Activated CD8-positive, alpha-beta memory T cell treated with anti-CD3 and anti-CD28 coated beads, Interleukin-2, amount 50 U/mL, for 1 hour (primary cell): ENCODE data around the gene ADGRD1.
"Not testable (repeated sequence)": the region's sequence is repeated elsewhere in the genome, so short reads cannot be mapped to it uniquely, and the experiment has no call there.

ENCODE experiments used
- DNase-seq: peaks from one replicate; pipeline ENCODE4 v3.0.0-alpha.2; 2020; ENCODE audit errors: extremely low read depth

Gene ADGRD1

DNA sequence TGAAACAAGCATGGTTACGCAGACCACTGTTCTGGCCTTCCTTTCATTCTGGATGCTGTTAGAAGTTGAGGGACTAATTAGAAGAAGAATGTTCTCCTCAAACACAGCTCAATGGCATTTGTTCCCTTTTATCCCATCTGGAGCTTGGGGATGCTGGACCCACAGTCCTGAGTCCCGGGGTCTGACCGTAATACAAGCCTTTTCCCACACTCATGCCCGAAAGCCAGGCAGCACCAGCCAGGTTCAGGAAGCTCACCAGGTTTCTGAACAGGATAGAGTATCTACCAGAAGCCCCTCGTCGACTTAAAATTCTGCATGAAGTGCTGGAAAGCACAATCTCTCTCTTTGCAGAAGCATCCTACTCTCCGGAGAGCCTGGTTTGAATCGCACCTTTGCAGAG, 165.6 kb downstream of the ADGRD1 start:
- not testable (repeated sequence) for DNase-seq

DNA sequence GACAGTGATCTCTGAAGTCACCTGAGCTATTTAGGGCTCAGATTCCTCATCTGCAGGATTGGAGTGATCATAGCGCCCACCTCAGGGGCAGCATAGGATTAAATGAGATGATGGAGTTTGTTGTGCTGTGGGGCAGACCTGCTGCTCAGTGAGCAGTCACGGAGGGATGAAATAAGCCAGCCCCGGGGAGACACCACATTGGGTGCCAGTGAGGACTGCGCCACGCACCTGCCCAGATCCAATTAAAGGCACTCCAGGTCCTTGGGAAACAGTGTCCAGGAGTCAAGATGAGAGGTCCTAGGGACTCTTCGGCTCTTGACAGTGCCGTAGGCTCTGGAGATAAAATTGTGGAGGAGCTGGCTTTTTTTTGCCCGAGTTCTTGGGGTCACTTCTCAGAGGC, 166.2 kb downstream of the ADGRD1 start:
- no peak for DNase-seq

DNA sequence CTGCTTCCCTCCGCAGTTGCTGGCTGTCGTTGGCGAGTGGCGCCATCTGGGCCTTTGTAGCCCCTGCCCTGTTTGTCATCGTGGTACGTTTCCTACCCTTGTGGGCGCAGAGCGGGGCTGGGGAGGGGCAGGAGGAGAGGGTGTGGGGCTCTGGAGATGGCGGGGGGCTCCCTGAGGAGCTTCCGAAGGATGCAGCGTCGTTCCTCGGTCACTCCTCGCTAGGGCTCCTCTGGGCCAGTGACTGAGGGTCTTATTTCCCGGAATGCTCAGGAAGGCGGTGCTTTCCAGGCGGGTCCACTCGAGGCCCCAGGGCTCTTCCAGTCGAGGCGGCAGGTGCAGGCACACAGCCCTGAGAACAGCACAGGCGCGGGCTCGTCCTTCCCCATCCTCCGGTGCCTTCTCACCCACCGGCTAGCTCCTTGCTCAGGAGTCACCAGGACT, 167.1 kb downstream of the ADGRD1 start:
- no peak for DNase-seq

DNA sequence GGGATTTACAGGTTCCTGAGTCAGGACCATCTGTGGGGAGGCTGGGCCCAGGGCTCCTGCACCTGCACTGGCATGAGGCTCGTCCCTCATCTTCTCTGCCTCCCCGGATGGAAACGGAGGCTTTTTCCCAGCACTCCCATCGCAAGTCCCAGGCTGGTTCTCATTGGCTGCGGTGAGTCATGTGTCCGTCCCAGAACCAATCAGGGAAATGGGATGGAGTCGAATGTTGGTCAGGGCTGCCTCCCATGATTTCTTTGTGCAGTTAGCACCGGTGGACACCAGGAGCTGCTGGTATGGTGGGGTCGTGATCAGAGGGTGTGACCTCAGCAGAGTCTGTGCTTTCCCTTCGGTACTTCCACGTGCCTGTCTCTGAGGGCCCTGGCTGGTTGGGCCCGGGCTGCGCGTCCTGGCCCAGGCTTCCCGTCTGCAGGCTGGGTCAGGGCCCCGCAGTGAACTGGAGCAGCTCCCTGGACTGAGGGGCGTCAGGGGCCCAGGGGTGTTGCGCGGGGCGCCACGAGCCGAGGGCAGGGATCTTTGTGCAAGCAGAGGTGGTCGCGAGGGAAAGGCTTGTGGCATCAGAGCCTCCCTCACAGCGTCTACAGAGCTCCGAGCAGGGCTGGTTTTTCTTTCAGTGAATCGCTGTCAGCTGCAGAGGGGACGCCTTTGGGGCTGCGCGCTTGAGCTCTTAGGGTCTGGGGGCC, 168.1 kb downstream of the ADGRD1 start:
- no peak for DNase-seq

DNA sequence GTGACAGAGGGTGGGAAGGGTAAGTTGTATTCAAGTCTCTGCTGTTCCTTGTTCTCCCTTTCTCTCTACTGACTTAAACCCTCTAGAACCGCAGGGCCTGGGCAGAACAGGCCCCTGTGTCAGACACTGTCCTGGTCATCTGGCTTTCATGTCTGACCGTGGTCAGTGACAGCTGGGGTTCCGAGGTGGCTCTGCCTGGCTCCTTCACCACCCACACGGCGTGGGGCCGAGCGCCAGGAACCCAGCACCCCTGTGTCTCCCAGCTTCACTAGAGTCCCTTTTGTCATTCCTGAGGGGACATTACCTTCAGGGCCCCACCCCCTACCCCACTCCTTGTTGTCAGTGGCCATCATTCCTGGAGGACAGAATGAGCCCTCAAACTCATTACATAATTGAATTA, 168.9 kb downstream of the ADGRD1 start:
- DNase-seq: no peak

DNA sequence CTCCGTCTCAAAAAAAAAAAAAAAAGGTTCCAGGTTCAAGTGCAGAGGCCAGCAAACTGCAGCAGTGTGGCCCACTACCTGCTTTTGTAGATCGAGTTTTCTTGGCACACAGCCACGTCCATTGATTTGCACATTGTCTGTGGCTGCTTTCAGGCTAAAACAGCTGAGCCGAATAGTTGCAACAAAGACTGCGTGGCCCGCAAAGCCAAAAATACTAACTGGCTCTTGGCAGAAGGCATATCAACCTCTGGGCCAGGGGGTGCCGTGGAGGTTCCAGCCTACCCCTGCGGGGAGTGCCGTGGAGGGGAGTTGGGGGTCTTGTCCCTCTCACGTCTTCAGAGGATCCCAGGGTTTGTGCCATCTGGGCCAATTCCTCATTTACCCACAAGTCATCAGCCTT, 170.1 kb downstream of the ADGRD1 start:
- DNase-seq: no peak

DNA sequence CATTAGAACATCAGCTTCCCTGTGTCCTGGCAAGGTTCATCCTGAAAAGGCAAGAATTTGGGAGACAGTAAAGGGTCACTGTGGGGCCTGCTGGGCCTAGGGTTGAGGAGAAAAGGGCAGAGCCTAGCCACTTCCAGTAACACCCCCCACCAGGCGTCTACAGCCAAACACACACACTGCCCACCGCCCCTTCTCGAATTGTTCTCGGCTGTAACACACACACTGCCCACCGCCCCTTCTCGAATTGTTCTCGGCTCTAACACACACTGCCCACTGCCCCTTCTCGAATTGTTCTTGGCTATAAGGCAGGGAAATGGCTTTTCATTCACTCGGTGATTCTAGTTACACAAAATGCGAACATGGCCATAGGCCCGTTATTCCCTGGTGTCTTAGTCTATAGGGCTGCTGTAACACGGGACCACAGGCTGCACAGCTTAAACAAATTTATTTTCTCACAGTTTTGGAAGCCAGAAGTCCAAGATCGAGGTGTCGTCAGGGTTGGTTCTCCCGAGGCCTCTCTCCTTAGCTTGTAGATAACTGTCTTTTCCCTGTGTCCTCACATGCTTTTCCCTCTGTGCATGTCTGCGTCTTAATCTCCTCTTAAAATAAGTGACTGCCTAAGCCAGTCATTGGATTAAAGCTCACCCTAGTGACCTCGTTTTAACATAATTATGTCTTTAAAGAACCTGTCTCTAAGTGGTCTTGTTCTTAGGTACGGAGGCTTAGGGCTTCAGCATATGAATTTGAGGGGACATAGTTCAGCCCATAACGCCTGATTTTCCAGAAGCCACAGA, 171.0 kb downstream of the ADGRD1 start:
- DNase-seq: no peak

DNA sequence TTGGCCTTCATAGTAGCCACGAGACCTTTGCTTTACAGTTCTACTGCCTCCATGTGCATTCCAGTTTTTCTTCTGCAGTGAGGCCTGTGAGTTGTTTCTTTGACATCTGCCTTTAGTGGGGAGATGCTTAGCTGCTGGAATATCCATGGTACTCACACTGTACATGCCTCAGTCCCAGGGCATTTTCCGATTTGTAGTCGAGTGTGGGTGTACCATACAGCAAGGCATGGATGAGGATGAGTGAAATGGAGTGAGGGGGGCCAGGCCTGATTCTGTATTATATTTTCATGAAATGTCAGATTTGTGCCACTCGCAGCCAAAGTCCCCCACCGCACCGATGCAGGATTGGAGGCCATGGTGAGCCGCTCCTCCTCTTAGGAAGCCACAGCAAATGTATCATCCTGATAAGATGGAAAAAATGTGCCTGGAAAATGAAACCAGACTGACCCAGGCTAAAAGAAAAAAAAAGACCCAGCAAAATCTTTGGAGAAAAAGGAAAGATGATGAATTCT, 173.0 kb downstream of the ADGRD1 start:
- DNase-seq: no peak

DNA sequence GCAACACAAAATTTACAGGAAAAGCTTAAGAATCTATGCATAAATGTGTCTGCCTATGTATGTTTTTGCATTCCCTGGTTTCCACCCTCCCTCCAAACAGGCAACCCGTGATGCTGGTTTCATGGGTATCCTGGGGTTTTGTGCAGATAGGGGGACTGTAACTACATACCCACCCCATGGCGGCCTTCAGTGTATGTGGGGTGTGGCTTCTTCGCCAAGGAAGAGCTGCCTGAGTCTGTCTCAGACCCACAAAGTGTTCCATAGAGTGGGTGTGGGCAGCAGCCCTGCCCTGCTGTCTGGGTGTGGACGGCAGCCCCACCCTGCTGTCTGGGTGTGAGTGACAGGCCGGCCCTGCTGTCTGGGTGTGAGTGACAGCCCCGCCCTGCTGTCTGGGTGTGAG, 174.8 kb downstream of the ADGRD1 start:
- no peak for DNase-seq

DNA sequence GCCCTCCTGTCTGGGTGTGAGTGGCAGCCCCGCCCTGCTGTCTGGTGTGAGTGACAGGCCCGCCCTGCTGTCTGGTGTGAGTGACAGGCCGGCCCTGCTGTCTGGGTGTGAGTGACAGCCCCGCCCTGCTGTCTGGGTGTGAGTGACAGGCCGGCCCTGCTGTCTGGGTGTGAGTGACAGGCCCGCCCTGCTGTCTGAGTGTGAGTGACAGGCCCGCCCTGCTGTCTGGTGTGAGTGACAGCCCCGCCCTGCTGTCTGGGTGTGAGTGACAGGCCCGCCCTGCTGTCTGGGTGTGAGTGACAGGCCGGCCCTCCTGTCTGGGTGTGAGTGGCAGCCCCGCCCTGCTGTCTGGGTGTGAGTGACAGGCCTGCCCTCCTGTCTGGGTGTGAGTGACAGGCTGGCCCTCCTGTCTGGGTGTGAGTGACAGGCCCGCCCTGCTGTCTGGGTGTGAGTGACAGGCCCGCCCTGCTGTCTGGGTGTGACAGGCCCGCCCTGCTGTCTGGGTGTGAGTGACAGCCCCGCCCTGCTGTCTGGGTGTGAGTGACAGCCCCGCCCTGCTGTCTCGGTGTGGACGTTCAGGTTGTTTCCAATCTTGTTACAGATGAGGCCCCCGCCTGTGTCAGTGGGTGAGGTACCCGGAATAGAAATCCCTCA, 175.4 kb downstream of the ADGRD1 start:
- not testable (repeated sequence) for DNase-seq

DNA sequence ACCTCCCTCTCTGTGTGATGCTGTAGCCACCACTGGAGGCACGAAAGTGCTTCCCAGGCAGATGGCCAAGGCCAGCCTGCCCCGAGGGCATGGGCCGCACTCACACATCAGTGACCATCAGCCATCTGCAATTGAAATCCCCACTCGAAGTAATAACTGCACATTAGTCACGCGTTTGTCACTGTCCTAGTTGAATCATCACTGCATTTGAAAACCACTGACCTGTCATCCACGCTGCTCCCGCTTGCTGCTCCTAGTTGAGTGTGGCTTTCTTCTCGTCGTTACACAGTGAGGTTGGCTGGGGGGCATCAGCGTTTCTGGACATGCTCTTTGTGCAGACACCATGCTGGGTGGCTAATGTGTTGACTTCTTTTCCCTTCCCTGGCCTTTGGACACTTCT, 176.1 kb downstream of the ADGRD1 start:
- DNase-seq: no peak

DNA sequence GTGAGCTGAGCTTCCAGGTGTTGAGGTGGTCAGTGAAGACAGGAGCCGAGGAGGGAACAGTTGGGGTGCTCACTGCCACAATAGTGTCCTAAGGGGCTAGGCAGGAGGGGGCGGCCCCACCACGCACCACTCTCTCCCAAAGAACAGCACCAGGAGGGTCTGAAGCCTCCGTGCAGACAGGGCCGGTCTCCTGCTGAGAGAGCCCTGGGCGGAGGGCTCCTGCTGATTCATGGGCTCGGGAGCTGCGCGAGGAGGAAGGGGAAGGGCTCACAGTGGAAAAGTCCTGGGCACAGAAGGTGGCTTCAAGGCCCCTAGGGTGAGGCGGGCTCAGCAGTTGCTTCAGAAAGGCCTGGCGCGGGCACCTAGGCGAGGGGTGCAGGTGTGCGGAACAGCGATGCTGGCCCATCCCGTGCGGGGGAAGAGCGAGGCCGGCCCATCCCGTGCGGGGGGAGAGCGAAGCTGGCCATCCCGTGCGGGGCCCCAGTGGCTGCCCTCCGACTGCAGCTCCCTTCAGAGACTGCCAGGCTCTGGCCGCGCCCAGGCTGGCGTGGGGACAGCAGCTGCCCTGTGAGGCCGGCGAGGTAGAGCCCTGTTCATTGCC, 176.7 kb downstream of the ADGRD1 start:
- no peak for DNase-seq

DNA sequence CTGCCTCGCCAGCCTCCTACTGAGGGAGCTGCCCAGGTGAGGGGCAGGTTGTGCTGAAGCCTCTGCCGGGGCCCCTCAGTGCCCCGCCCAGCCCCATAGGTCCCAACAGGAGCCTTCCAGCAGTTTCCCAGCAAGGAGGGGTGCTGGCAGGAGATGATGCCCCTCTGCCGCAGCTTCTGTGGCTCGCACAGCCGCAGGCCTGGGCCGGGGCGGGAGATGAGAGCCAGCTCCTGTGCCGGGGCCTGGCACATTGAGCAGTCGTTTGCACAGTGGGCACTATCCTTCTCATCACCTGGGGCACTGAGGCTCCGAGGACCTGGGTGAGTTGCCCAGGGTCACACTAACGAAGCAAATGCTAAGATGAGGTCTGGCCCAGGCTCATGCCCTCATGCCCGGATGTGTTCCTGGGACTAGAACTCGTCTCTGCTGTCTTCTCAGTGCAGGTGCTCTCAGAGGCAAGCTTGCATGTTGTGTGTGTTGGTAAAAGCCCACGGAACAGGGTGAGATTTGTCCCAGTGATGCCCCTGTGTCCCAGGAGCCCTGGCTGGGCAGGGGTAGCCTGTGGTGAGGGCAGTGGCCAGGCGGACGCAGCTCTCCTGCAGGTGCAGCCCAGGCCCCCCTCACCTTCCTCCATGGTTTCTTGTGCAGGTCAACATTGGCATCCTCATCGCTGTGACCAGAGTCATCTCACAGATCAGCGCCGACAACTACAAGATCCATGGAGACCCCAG, 177.5 kb downstream of the ADGRD1 start:
- DNase-seq: no peak

DNA sequence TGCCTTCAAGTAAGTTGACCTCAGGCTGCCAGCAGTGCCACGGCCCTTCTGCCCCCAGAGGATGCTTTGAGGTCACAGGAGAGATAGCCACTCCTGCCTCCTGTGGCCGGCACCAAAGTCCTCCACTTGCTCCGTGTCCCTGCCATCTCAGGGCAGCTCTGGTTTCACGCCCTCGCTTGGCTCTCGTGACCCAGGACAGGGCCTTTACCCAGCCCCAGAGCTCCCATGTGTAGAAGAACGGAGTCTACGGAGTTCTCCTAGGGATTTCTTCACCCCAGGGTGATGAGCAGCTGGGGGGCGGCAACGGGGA, 178.1 kb downstream of the ADGRD1 start:
- DNase-seq: no peak

DNA sequence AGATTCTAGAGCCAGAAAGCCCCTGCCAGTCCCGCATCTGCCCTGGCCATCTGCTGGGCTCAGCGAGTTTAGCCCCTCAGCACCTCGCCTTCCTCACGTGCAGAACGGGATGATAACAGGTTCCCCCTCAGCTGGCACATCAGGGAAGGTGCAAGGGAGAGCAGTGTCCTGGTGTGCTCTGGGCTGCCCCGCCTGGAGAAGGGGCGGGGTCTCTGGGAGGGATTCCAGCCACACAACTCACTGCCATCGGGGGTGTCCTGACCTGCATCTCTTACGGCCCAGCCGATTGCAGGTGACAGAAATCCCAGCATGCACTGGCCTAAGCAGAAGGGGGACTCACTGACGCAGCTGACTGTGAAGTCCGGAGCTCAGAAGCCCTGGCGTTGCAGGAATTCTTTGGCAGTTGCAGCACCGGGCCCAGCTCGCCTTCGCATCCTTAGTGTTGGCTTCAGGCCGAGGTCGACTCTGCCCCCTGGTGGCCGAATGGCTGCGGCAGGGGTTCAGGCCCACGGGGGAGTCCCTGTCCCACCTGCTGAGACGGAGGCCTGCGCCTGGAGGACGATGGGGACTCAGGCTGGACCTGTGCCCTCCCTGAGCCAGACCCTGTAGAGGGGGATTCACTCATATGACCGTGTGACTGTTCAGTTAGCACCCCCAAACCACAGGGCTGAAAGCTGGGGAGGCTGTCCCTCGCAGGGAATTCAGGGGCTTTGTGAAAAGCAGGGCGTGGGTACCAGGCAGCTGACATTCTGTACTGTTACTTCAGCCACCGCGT, 178.6 kb downstream of the ADGRD1 start:
- DNase-seq: peak; percentile 30

DNA sequence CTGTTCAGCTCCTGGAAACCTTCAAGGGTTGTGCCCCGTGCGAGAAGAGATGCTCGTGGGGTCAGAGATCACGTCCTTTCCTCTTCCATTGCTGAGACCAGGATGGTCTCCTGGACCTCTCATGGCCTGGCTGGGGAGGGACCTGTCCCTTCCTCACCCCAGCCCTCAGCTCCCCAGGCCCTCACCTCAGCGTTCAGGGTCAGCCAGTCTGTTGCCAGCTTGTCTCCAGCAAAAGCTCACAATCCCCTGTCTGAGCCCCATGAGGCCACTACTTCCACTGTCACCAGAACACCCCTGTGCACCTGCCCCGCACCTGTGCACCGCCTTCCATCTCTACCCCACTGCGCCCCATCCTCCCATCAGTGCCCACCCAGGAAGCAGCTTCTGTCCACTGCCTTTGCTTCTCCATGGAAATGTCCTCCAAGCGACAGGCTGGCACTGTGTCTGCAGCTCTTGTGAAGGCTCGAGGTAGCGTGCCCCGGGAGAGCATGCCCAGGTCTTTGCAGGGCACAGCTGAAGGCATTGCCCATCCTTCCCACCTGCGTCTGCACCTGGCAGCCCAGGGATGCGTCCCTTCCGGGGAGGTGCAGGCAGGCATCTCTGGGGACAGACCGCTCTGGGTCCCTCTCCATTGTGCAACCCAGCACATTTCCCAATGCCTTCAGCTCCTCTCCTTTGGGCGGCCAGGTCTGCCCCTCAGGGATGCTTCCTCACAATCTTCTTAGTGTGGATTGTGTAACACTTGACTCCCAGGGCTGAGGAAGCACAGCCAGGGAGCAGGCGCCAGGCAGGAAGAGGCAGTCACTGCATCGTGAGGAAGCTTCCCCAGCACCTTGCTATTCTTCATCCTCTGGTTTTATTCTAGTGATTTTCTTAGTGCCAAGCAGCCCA, 179.6 kb downstream of the ADGRD1 start:
- DNase-seq: no peak

DNA sequence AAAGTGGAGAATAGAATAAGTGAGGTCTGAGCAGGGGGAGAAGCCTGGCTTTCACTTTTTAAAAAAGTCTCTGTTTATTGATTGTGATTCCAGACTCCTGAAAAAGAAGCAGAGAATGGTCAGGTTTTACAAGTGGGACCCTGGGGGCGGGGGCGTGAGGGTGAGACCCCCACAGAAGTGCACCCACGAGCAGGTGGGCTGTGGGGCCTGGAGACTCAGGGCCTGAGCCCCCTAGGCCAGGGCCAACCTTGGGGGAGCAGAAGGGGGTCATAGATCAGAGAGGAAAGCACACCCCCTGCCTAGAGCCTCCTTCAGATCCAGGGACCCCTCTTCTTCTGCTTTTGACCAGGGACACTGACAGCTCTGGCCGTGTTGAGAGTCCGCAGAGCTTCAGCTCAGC, 180.3 kb downstream of the ADGRD1 start:
- DNase-seq: no peak

DNA sequence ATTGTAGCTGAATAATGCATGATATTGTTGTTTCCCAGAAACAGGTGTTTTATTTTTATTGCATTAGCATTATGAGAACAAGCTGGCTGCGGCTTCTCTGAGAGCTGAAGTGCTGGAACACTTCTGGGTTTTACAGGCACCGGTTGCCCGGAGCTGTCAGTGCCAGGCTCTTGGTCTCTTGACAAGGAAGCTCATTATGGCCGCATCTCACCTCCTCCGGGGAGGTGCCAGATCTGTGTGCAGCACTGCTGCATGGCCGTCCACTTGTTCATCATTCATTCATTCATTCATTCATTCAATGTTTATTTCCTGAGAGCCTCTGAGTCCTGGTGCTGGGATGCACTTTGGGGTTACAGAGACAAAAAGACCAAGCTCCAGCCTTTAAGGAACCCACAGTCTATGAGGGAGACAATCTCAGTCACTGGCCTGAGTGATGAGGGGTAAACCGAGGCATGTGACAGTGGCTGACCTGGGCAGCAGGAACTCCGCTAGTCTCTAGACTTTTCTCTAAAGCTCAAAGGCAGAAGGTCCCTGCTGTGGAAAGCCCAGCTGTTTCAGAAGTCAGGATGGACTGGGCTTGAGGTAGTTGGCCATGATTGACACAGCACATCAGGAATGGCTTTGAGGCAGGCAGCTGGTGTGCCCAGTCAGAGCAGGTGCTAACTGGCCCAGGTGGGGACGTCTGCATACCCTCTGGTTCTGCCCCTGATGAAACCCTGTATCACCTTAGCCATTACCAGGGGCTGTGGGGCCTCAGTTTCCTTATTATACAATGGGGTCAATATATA, 181.0 kb downstream of the ADGRD1 start:
- no peak for DNase-seq

DNA sequence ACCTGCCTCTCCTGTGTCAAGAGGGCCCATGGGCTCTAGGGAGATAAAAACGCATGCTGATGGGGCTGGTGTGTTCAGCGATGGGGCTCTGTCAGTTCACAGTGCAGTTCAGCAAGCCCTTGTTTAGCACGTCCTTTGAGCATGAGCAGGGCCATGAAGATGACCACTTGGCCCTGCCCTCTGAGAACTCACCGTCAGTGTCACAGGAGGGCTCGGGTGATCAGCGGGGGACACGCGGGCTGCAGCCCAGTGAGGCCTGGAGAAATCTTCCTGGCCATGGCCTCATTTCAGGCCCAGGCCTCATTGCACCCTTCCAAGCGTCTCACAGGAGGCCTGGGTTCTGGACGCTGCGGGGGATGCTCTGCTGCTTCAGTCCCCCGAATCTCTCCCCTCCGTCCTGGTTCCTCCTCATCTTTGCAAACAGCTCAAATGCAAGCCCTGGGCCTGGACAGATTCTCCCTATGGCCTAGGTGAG, 181.6 kb downstream of the ADGRD1 start:
- DNase-seq: no peak
